Measurements from ENCODE around the gene ANKRD55. TPM values are rescaled to one million over a fixed set of nuclear protein-coding genes. Genes with fewer than 3 reads are reported as not detected.
"Not testable (repeated sequence)": the region's sequence is repeated elsewhere in the genome, so short reads cannot be mapped to it uniquely, and the experiment has no call there.

The ANKRD55 gene
- total and polyA plus RNA-seq, 2 donors from 2014 or later = 0.26 to 1.2 TPM

DNA sequence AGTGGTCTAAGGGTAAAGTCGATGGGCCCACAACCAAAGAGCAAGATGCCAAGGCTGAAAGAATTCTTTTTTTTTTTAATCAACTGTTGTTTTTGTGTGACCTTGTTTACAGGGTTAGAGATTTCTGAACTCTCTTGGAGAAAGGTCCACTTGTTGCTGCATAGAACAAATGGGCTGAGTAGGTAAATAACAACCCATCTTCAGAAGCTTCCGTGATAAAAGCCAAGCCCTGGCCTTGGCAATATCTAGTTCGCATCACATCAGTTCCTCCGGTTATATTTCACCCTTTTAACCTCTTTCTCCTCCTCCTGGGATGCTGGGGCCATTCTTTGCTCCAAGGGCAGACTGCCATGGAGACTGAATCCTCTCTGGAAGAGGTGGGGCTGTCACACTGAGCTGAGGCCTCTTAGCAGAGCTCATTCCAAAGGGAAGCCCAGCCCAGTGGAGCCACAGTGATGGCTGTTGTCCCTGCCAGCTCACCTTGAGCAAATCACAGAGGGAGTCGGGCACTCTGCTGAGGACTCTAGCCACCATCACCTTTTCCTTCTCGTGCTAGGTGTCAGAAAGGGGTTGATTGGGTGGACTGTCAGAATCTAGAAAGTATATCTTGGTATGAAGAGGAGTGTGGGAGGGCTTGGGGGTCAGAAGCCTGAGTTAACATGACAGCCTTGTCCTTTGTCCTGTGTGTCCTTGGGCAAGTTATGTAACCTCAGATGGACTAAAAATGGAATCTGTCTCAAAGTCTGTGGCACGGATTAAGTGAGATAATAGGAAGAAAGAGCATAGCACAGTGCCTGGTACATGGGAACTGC, 17.9 kb downstream of the ANKRD55 start:
- intact Hi-C loops (cut with DNase I) = no loop called here
- no peak for FAIRE-seq

DNA sequence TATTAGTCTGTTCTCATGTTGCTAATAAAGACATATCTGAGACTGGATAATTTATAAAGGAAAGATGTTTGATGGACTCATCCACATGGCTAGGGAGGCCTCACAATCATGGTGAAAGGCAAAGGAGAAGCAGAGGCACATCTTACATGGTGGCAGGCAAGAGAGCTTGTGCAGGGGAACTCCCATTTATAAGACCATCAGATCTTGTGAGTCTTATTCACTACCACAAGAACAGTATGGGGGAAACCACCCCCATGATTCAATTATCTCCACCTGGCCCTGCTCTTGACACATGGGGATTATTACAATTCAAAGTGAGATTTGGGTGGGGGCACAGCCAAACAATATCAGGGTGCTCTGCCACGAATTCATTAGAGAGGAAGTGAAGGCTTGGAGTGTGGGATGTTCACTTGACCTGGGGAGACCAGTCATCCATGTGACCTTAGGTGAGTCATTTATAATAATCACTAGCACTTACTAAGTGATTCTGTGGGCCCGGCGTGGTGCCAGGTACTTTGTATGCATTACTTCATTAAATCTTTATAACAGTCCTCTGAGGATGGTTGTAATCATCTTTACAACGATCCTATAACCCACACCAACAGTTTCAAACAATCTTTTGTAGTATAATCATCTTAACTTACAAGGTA, 19.1 kb downstream of the ANKRD55 start:
- H3K36me3 ChIP-seq (ENCODE audit: control insufficient read depth in 2 of 3, insufficient read depth in 3 of 3, low read length in 3 of 3); DNase-seq; FAIRE-seq; H3K27ac ChIP-seq (ENCODE audit: low read depth in 2 of 2, low read length in 2 of 2); H3K4me1 ChIP-seq (ENCODE audit: control insufficient read depth in 2 of 3, insufficient read depth in 2 of 3, low read depth in 1 of 3, low read length in 3 of 3); H3K4me3 ChIP-seq (ENCODE audit: low read length in 3 of 3); H3K9ac ChIP-seq (ENCODE audit: low read length in 3 of 3); intact Hi-C loops (cut with DNase I); H3K9me3 ChIP-seq (ENCODE audit: control insufficient read depth in 2 of 3, insufficient read depth in 1 of 3, low read length in 3 of 3); H3K27me3 ChIP-seq (ENCODE audit: control insufficient read depth, insufficient read depth, low read length): not testable (repeated sequence)

More for the DNA sequence above, 17.9 kb downstream of the ANKRD55 start:
- peaks cover 0 to 7% (median 0%) of the 10 kb centered on the region in 3 donors for H3K9me3 ChIP-seq (ENCODE audit: control insufficient read depth in 2 of 3, insufficient read depth in 1 of 3, low read length in 3 of 3)
- no peak overlapping the region for H3K4me3 ChIP-seq (ENCODE audit: low read length in 3 of 3)
- H3K27ac ChIP-seq (ENCODE audit: low read depth in 2 of 2, low read length in 2 of 2) = no peak overlapping the region
- peaks cover 0 to 5% (median 2%) of the 10 kb centered on the region in 3 donors for H3K4me1 ChIP-seq (ENCODE audit: control insufficient read depth in 2 of 3, insufficient read depth in 2 of 3, low read depth in 1 of 3, low read length in 3 of 3)
- H3K9ac ChIP-seq (ENCODE audit: low read length in 3 of 3) = no peak overlapping the region
- H3K27me3 ChIP-seq (ENCODE audit: control insufficient read depth, insufficient read depth, low read length) = no peaks in the 10 kb centered on the region
- TF ChIP-seq, protein P1, sequence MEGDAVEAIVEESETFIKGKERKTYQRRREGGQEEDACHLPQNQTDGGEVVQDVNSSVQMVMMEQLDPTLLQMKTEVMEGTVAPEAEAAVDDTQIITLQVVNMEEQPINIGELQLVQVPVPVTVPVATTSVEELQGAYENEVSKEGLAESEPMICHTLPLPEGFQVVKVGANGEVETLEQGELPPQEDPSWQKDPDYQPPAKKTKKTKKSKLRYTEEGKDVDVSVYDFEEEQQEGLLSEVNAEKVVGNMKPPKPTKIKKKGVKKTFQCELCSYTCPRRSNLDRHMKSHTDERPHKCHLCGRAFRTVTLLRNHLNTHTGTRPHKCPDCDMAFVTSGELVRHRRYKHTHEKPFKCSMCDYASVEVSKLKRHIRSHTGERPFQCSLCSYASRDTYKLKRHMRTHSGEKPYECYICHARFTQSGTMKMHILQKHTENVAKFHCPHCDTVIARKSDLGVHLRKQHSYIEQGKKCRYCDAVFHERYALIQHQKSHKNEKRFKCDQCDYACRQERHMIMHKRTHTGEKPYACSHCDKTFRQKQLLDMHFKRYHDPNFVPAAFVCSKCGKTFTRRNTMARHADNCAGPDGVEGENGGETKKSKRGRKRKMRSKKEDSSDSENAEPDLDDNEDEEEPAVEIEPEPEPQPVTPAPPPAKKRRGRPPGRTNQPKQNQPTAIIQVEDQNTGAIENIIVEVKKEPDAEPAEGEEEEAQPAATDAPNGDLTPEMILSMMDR (IDR thresholded peaks at IDR 0.05; ENCODE audit: borderline replicate concordance, extremely low read depth, insufficient read depth) = no peak
- no peaks in the 10 kb centered on the region for H3K36me3 ChIP-seq (ENCODE audit: control insufficient read depth in 2 of 3, insufficient read depth in 3 of 3, low read length in 3 of 3)
- no peak for DNase-seq

DNA sequence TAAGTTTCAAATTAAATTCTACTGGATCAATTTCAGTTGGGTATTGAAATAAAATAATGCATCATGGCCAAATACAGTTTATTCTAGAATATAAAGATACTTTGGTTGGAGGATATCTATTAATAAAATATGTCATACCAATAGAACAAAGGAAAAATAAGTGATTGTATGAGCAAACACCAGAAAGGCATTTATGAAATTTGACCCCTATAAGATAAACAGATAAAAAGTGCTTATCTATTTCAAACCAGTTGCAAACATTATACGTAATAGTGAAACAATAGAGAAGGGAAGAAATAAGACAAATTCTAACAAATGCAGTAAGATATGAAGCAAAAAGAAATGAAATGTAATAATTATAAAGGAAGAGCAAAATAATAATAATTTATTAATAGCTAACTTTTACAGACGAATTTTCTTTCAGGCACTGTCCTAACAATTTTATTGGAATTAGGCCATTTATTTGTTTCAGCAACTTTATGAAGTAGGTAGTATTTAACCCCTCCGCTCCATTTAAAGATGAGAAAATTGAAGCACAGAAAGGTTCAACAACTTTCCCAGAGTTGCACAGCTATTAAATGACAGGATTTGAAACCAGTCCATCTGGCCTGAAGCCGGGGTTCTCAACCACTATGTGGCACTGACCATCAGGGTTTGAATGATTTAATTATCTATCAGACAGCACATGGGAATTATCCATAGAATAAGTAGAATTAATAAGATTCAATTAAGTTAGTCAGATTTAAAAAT, 20.8 kb downstream of the ANKRD55 start:
- no peak overlapping the region for H3K9ac ChIP-seq (ENCODE audit: low read length in 3 of 3)
- no peak for FAIRE-seq
- DNase-seq = no peak
- no peak overlapping the region for H3K4me3 ChIP-seq (ENCODE audit: low read length in 3 of 3)
- H3K27me3 ChIP-seq (ENCODE audit: control insufficient read depth, insufficient read depth, low read length) = no peaks in the 10 kb centered on the region
- H3K36me3 ChIP-seq (ENCODE audit: control insufficient read depth in 2 of 3, insufficient read depth in 3 of 3, low read length in 3 of 3) = no peaks in the 10 kb centered on the region
- intact Hi-C loops (cut with DNase I) = no loop called here
- peaks cover 0 to 7% (median 0%) of the 10 kb centered on the region in 3 donors for H3K9me3 ChIP-seq (ENCODE audit: control insufficient read depth in 2 of 3, insufficient read depth in 1 of 3, low read length in 3 of 3)
- H3K4me1 ChIP-seq (ENCODE audit: control insufficient read depth in 2 of 3, insufficient read depth in 2 of 3, low read depth in 1 of 3, low read length in 3 of 3) = peaks cover 0 to 5% (median 2%) of the 10 kb centered on the region in 3 donors
- no peak overlapping the region for H3K27ac ChIP-seq (ENCODE audit: low read depth in 2 of 2, low read length in 2 of 2)
- TF ChIP-seq, protein P1 (IDR thresholded peaks at IDR 0.05; ENCODE audit: borderline replicate concordance, extremely low read depth, insufficient read depth) = no peak

Measured in kidney (tissue), 14 donors.